Measurements from ENCODE around the gene UPF3A. TPM values are rescaled to one million over a fixed set of nuclear protein-coding genes. Genes with fewer than 3 reads are reported as not detected.

Gene UPF3A
- total RNA-seq, 1 donor from 2014 or later = 91.8 TPM

DNA sequence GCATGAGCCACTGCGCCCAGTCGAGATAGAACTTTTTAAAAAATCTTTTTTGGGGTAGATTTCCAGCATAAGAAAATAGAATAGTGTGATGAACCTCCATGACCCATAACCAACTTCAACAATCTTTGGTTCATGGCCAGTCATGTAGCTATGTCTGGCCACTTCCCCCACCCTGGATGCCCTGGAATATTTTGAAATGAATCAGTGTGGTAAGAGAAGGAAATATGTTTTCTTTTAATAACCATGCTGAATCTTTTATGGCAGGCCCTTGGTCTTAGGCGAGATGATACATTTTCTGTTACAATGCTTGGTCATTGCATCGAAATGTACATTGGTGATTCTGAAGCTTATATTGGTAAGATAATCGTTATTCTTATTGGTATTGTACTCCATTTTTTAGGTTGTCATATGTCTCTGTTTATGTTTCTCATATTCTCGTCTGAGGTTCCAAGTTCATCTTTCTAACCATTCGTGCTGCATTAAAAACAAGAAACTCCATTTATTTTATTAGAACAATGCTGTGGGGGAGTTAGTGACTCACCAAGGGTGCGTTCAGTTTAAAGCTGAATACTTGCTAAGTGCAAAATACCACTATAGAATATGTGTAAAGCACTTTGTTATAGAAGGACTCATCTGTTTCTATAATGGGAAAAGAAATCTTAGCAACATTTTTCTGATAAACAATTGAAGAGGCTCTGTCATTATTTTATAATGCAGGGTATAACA, 16.4 kb upstream of the UPF3A start:
- Mint-ChIP-seq H3K27ac (no peak overlapping the region), H3K27me3 (no peaks in the 10 kb centered on the region), H3K9me3 (no peaks in the 10 kb centered on the region), H3K4me1 (ENCODE audit: unreplicated experiment) (no peaks in the 10 kb centered on the region), H3K36me3 (peaks cover 48% of the 10 kb centered on the region), H3K4me3 (no peak overlapping the region)
- DNase-seq (ENCODE audit: extremely low spot score, unreplicated experiment) = no peak
- no peak for TF ChIP-seq CTCF (conservative IDR thresholded peaks at IDR 0.05)

DNA sequence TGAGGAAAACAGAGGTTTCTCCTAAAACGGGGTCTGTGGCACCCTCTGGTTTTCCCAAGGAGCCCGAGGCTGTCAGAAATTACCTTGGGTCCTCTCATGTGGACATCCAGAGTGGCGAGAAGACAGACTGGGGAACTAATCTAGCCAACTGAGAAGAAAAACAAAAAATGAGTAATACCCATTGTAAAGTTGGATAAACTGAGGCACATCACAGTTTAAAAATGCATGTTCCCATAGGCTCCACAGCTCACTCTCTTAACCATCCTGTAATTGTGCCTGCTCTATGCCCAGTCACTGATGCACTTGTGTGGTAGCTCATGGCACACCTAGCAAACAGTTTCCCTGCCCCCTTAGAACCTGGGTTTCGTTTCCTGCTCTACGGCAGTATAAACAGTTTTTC, 15.2 kb upstream of the UPF3A start:
- Mint-ChIP-seq H3K27me3 (no peaks in the 10 kb centered on the region), H3K36me3 (peaks cover 44% of the 10 kb centered on the region), H3K4me3 (no peak overlapping the region), H3K27ac (no peak overlapping the region), H3K4me1 (ENCODE audit: unreplicated experiment) (no peaks in the 10 kb centered on the region), H3K9me3 (no peaks in the 10 kb centered on the region)
- TF ChIP-seq CTCF (conservative IDR thresholded peaks at IDR 0.05) = no peak
- no peak for DNase-seq (ENCODE audit: extremely low spot score, unreplicated experiment)

DNA sequence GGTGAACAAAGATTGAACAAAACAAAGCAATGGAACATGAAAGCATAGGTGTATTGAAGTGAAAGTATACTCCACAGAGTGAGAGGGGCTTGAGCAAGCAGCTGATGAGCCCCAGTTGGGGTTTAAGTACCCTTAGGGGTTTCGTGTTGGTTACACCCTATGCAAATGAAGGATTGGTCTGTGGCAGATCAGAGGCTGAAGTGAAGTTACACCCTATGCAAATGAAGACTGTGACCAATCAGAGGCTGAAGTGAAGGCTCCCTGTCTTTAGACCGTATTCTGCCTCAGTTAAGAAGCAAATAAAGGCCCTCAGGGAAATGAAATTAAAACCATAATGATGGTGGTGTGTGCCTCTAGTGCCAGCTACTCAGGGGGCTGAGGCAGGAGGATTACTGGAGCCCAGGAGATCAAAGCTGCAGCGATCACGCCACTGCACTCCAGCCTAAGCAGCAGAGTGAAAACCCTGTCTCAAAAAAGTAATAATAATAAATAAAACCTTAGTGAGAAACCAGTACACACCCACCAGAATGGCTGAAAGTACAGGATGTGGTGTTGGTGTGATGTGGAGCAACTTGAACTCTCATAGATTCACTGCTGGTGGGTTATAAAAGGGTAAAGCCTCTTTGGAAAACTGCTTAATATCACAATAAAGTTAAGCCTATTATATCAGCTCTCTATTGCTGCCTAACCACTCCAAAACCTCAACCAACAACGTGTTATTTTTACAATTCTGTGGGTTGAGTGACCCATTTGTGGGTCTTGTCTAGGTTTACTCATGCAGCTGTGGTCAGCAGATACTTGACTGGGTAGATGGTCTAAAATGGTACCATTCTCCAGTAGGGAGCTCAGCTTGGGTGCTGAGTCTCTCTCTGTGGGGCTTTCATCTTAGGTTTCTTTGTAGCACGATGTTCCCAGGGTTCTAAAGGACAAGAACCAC, 12.8 kb upstream of the UPF3A start:
- Mint-ChIP-seq H3K27me3 (no peaks in the 10 kb centered on the region), H3K4me3 (no peak overlapping the region), H3K36me3 (peaks cover 44% of the 10 kb centered on the region), H3K9me3 (no peaks in the 10 kb centered on the region), H3K27ac (no peak overlapping the region), H3K4me1 (ENCODE audit: unreplicated experiment) (no peaks in the 10 kb centered on the region)
- TF ChIP-seq CTCF (conservative IDR thresholded peaks at IDR 0.05) = no peak
- DNase-seq (ENCODE audit: extremely low spot score, unreplicated experiment) = no peak

- H3K4me1 Mint-ChIP-seq (ENCODE audit: unreplicated experiment) = no peaks in the 10 kb centered on the region
- no peaks in the 10 kb centered on the region for H3K27me3 Mint-ChIP-seq
- H3K9me3 Mint-ChIP-seq = no peaks in the 10 kb centered on the region
- no peak overlapping the region for H3K4me3 Mint-ChIP-seq
- no peak overlapping the region for H3K27ac Mint-ChIP-seq
- TF ChIP-seq CTCF (conservative IDR thresholded peaks at IDR 0.05) = no peak
- DNase-seq (ENCODE audit: extremely low spot score, unreplicated experiment) = no peak
- peaks cover 44% of the 10 kb centered on the region for H3K36me3 Mint-ChIP-seq
Observed at GRCh38 chr13:114269281-114269770, 12.1 kb upstream of the UPF3A start.

DNA sequence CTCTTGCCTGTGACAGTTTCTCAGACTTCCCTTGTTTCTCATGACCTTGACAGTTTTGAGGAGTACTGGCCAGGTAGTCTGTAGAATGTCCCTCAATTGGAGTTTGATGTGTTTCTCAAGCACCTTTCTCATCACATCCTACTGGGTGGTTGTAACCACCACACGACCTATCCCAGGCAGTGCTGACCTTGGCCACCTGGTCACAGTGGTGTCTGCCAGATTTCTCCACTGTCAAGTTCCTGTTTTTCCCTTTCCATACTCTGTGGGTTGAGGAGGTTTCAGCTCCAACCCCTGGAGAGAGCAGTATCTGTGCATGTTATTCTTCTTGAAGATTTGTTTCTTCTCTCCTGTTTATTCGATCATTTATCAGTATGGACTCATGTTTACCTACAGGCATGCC, 8.4 kb upstream of the UPF3A start:
- DNase-seq (ENCODE audit: extremely low spot score, unreplicated experiment) = no peak
- H3K4me1 Mint-ChIP-seq (ENCODE audit: unreplicated experiment) = no peaks in the 10 kb centered on the region
- H3K36me3 Mint-ChIP-seq = peaks cover 48% of the 10 kb centered on the region
- no peak overlapping the region for H3K27ac Mint-ChIP-seq
- no peaks in the 10 kb centered on the region for H3K27me3 Mint-ChIP-seq
- no peak overlapping the region for H3K4me3 Mint-ChIP-seq
- H3K9me3 Mint-ChIP-seq = no peaks in the 10 kb centered on the region
- TF ChIP-seq CTCF (conservative IDR thresholded peaks at IDR 0.05) = no peak

All from type B pancreatic cell (in vitro differentiated cells).